D721Med (cell line): ENCODE measurements around the gene OS9.
"Not testable (repeated sequence)": the region's sequence is repeated elsewhere in the genome, so short reads cannot be mapped to it uniquely, and the experiment has no call there.

Experiments
- DNase-seq: peaks from one replicate; pipeline ENCODE4 v3.0.0; 2011; ENCODE audit warnings: low spot score; ENCODE audit not compliant: insufficient read length
- FAIRE-seq: peaks from 2 replicates; lab custom pipeline; 2011; peaks lifted over from hg19 to GRCh38; lab: Jason Lieb, UNC
- TF ChIP-seq, protein P1 (sequence below): IDR thresholded peaks from 2 replicates; pipeline ENCODE4 v1.5.1; 2012; ENCODE audit warnings: mild to moderate bottlenecking, control low read depth; ENCODE audit not compliant: insufficient read depth; ENCODE audit errors: missing control alignments

OS9 gene

DNA sequence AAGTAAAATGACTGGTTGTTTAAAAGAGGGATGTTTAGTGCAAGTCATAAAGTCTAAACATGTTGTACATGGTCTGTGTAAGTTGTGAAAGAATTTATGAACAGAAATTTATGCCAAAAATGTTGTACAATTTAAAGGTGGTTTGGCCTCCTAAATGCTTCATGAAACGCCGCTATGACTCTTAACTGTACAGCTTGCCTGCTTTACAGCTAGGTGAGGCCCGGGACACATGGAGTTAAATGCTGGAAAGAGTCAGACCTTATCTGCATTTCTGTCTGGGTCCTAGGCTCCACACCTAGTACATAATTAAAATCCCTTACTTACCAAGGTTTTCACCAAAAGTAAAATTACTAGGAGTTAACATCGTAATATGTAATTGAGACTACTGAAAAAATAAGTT lies 32.6 kb upstream of the OS9 start:
- DNase-seq (no peak), FAIRE-seq (no peak)
- TF ChIP-seq, protein P1, sequence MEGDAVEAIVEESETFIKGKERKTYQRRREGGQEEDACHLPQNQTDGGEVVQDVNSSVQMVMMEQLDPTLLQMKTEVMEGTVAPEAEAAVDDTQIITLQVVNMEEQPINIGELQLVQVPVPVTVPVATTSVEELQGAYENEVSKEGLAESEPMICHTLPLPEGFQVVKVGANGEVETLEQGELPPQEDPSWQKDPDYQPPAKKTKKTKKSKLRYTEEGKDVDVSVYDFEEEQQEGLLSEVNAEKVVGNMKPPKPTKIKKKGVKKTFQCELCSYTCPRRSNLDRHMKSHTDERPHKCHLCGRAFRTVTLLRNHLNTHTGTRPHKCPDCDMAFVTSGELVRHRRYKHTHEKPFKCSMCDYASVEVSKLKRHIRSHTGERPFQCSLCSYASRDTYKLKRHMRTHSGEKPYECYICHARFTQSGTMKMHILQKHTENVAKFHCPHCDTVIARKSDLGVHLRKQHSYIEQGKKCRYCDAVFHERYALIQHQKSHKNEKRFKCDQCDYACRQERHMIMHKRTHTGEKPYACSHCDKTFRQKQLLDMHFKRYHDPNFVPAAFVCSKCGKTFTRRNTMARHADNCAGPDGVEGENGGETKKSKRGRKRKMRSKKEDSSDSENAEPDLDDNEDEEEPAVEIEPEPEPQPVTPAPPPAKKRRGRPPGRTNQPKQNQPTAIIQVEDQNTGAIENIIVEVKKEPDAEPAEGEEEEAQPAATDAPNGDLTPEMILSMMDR, result no peak

DNA sequence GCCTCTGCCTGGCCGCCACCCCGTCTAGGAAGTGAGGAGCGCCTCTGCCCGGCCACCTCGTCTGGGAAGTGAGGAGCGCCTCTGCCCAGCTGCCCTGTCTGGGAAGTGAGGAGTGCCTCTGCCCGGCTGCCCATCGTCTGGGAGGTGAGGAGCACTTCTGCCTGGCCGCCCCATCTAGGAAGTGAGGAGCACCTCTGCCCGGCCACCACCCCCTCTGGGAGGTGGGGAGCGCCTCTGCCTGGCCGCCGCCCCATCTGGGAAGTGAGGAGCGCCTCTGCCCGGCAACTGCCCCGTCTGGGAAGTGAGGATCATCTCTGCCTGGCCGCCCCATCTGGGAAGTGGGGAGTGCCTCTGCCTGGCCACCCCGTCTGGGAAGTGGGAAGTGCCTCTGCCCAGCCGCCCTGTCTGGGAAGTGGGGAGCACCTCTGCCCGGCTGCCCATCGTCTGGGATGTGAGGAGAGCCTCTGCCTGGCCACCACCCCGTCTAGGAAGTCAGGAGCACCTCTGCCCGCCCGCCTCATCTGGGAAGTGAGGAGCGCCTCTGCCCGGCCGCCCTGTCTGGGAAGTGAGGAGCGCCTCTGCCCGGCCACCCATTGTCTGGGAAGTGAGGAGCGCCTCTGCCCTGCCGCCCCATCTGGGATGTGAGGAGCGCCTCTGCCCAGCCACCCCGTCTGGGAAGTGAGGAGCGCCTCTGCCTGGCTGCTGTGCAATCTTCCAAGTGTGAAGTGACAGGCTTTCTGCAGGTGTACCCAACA lies 28.7 kb upstream of the OS9 start:
- not testable (repeated sequence) for DNase-seq, FAIRE-seq

DNA sequence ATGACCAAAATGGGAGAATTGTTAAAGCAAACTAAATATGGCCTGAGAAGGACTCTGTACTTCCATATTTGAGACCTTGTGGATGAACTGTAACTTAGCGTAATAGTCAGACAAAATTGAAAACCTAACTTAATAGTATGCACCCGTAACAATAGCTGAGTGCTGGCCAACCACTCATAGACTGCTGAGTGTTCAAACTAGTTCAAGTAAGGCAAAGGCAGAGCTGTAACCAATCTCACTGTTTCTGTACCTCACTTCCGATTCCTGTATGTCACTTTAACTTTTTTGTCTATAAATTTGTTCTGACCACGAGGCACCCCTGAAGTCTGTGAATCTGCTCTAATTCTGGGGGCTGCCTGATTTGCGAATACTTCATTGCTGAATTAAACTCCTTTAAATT lies 27.0 kb upstream of the OS9 start:
- DNase-seq, result no peak
- TF ChIP-seq, protein P1, result no peak
- FAIRE-seq, result no peak

DNA sequence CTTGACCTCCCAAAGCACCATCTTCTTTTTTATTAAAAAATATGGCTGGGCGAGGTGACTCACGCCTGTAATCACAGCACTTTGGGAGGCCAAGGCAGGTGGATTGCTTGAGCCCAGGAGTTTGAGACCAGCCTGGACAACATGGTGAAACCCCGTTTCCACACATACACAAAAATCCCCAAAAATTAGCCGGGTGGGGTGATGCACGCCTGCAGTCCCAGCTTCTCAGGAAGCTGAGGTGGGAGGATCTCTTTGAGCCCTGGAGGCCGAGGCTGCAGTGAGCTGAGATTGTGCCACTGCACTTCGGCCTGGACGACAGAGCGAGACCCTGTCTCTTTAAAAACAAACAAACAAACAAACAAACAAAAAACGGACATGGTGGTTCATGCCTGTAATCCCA lies 24.2 kb upstream of the OS9 start:
- FAIRE-seq, result not testable (repeated sequence)

DNA sequence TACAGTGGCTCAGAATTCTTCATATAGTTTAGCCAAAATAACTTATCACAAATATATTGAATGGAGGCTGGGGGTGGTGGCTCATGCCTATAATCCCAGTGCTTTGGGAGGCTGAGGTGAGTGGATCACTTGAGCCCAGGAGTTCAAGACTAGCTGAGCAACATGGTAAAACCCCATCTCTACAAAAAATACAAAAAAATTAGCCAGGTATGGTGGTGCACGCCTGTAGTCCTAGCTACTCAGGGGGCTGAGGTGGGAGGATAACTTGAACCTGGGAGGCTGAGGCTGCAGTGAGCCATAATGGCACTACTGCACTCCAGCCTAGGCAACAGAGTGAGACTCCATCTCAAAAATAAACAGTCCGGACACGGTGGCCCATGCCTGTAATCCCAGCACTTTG lies 22.1 kb upstream of the OS9 start:
- DNase-seq, FAIRE-seq: not testable (repeated sequence)

More for the DNA sequence above, 24.2 kb upstream of the OS9 start:
- not testable (repeated sequence) for DNase-seq

DNA sequence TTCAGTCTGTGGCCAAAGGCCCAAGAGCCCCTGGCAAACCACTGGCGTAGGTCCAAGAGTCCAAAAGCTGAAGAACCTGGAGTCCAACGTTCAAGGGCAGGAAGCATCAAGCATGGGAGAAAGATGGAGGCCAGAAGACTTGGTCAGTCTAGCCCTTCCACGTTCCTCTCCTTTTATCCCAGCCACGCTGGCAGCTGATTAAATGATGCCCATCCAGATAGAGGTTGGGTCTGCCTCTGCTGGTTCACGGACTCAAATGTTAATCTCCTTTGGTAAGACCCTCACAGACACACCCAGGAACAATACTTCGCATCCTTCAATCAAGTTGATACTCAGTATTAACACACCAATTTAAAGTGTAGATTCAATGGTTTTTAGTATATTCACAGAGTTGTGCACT lies 21.1 kb upstream of the OS9 start:
- TF ChIP-seq, protein P1, result no peak
- DNase-seq (no peak), FAIRE-seq (no peak)

DNA sequence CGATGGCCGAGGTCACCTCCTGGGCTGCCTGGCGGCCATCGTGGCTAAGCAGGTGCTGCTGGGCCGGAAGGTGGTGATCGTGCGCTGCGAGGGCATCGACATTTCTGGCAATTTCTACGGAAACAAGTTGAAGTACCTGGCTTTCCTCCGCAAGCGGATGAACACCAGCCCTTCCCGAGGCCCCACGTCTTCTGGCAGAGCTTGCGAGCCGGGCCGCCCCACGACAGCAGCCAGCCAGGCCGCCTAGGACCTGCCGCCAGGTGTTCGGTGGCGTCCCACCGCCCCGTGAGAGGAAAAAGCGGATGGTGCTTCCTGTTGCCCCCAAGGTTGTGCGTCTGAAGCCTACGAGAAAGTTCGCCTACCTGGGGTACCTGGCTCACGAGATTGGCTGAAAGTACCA lies 19.2 kb upstream of the OS9 start:
- DNase-seq (no peak), FAIRE-seq (no peak)
- TF ChIP-seq, protein P1, result no peak

DNA sequence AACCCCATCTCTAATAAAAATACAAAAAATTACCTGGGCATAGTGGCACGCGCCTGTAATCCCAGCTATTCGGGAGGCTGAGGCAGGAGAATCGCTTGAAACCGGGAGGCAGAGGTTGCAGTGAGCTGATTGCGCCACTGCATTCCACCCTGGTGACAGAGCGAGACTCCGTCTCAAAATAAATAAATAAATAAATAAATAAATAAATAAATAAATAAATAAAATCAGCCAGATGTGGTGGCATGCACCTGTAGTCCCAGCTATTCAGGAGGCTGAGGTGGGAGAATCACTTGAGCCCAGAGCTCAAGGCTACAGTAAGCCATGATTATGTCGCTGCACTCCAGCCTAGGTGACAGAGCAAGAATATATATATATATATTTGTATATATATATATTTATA lies 16.0 kb upstream of the OS9 start:
- not testable (repeated sequence) for DNase-seq, FAIRE-seq

DNA sequence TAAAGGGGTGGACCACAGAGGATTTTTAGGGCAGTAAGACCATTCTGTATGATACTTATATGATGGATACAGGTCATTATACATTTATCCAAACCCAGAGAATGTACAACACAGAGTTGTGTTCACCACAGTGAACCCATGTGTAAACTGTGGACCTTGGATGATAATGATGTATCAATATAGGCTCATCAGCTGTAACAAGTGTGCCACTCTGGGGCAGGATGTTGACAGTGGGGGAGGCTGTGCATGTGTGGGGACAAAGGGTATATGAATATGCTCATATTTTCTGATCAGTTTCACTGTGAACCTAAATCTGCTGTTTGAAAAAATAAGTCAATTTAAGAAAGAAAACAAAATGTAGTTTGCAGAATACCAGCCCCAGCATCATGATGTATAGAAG lies 14.2 kb upstream of the OS9 start:
- TF ChIP-seq, protein P1, result no peak
- FAIRE-seq (no peak), DNase-seq (no peak)
